Natural killer cell (primary cell): Measurements from ENCODE around the gene PDHX. TPM values are rescaled to one million over a fixed set of nuclear protein-coding genes. Genes with fewer than 3 reads are reported as not detected.

Source experiments
- ATAC-seq, 3 donors: fragments of 150-1000 bp in 2 of 3; fragments of 200-7000 bp in 1 of 3; cut with Tn5 transposase; 1 replicate in 1 of 3; 2 replicates in 2 of 3; pipeline ENCODE4 v1.10.0; 2021; ENCODE audit warnings: mild to moderate bottlenecking in 2 of 3, moderate library complexity in 2 of 3
- DNase-seq, 2 donors: peaks; one replicate each; pipeline versions ENCODE4 v3.0.0 to v3.0.0-alpha.2; 2013 to 2021; ENCODE audit warnings: mixed read lengths in 1 of 2
- H3K27ac ChIP-seq: one replicate; pipeline ENCODE4 v1.5.1; 2013; ENCODE audit warnings: mild to moderate bottlenecking, low read length
- H3K27me3 ChIP-seq: one replicate; pipeline ENCODE4 v1.6.1; 2013; ENCODE audit warnings: low read length; ENCODE audit not compliant: control insufficient read depth, insufficient read depth
- H3K36me3 ChIP-seq: one replicate; pipeline ENCODE4 v1.6.1; 2013; ENCODE audit warnings: low read length; ENCODE audit not compliant: control insufficient read depth, insufficient read depth
- H3K4me1 ChIP-seq: one replicate; pipeline ENCODE4 v1.6.1; 2013; ENCODE audit warnings: low read length; ENCODE audit not compliant: control insufficient read depth, insufficient read depth
- H3K4me3 ChIP-seq: one replicate; pipeline ENCODE4 v1.5.1; 2013; ENCODE audit warnings: low read length
- H3K9me3 ChIP-seq: one replicate; pipeline ENCODE4 v1.6.1; 2013; ENCODE audit warnings: low read length; ENCODE audit not compliant: control insufficient read depth, insufficient read depth
- H3K27ac Mint-ChIP-seq, 2 donors: one replicate each; pipeline ENCODE4 v1.8.0; 2022; ENCODE audit warnings: mild to moderate bottlenecking in 2 of 2, mixed read lengths in 2 of 2, moderate library complexity in 1 of 2
- H3K27me3 Mint-ChIP-seq, 2 donors: one replicate each; pipeline ENCODE4 v1.8.0; 2022; ENCODE audit warnings: low read depth in 2 of 2, mixed read lengths in 2 of 2
- H3K36me3 Mint-ChIP-seq: one replicate; pipeline ENCODE4 v1.8.0; 2022; ENCODE audit warnings: mixed read lengths
- H3K4me1 Mint-ChIP-seq, 2 donors: one replicate each; pipeline ENCODE4 v1.8.0; 2022; ENCODE audit warnings: mixed read lengths in 2 of 2
- H3K4me3 Mint-ChIP-seq: one replicate; pipeline ENCODE4 v1.8.0; 2022; ENCODE audit warnings: mild to moderate bottlenecking, moderate library complexity, mixed read lengths
- H3K9me3 Mint-ChIP-seq, 2 donors: one replicate each; pipeline ENCODE4 v1.8.0; 2022; ENCODE audit warnings: mixed read lengths in 2 of 2
- CTCF ChIP-seq: fragments of 200-600 bp; IDR thresholded peaks from one replicate; pipeline ENCODE4 v1.8.0; 2022; ENCODE audit warnings: antibody characterized with exemption
- WGBS: methylation state at CpG from one replicate; pipeline ENCODE4 v1.1.7; 2013; ENCODE audit warnings: missing lambda C conversion rate; ENCODE audit not compliant: insufficient coverage; 5-methylcytosine and 5-hydroxymethylcytosine counted together
- intact Hi-C: fragments of 100-400 bp; cut with micrococcal nuclease; formaldehyde crosslinking; loops from one replicate; pipeline ENCODE4 v1.14.2; 2022
- total RNA-seq, 4 donors: library from RNA; stranded (reverse); fragments of 120-200 nt in 1 of 4; gene quantifications; one replicate each; pipeline versions ENCODE4 v1.2.3 to v1.2.4, GENCODE V29; 2013 to 2022

Gene PDHX
- total RNA-seq, 3 donors from 2014 or later (not counting 1 experiment from before 2014, with no cell fraction given), result 18.3 to 27.1 (median 20.9) TPM

- Histone ChIP-seq H3K4me3 (no peak overlapping the region), H3K4me1 (no peaks in the 10 kb centered on the region), H3K27ac (no peak overlapping the region), H3K27me3 (no peaks in the 10 kb centered on the region), H3K9me3 (peaks cover 38% of the 10 kb centered on the region), H3K36me3 (no peaks in the 10 kb centered on the region)
- TF ChIP-seq CTCF, result no peak
- 99% methylated on average over 4 of the region's 5 CpGs for WGBS
- H3K36me3 Mint-ChIP-seq, result peaks cover 7% of the 10 kb centered on the region
- intact Hi-C loops, result loop anchor here (2.0 kb wide), 1 partner anchor 313 kb away; no protein-coding TSS in a partner anchor
- H3K4me1 Mint-ChIP-seq, result peaks cover 4 to 5% of the 10 kb centered on the region in 2 donors
- no peak overlapping the region for H3K4me3 Mint-ChIP-seq
- H3K9me3 Mint-ChIP-seq, result peaks cover 3 to 9% of the 10 kb centered on the region in 2 donors
- DNase-seq (no peak), ATAC-seq (no peak)
- H3K27ac Mint-ChIP-seq, result no peak overlapping the region
- no peaks in the 10 kb centered on the region for H3K27me3 Mint-ChIP-seq
Measured at GRCh38 chr11:34899633-34900016, 16.8 kb upstream of the PDHX start.

GRCh38 chr11:34904421-34904955 lies 11.9 kb upstream of the PDHX start:
- Mint-ChIP-seq H3K9me3 (peaks cover 0 to 3% of the 10 kb centered on the region in 2 donors), H3K4me3 (no peak overlapping the region), H3K4me1 (peaks cover 10 to 12% of the 10 kb centered on the region in 2 donors), H3K27me3 (no peaks in the 10 kb centered on the region), H3K36me3 (peaks cover 7% of the 10 kb centered on the region), H3K27ac (no peak overlapping the region)
- ATAC-seq (no peak), DNase-seq (no peak)
- H3K36me3 ChIP-seq, result no peaks in the 10 kb centered on the region
- H3K9me3 ChIP-seq, result peaks cover 20% of the 10 kb centered on the region
- intact Hi-C loops, result no loop called here
- WGBS, result 96% methylated on average over 2 of the region's 3 CpGs
- no peak for TF ChIP-seq CTCF
- no peaks in the 10 kb centered on the region for H3K4me1 ChIP-seq
- no peaks in the 10 kb centered on the region for H3K27me3 ChIP-seq
- no peak overlapping the region for H3K4me3 ChIP-seq
- no peak overlapping the region for H3K27ac ChIP-seq

- 95% methylated on average over 4 of the region's 7 CpGs for WGBS
- no peaks in the 10 kb centered on the region for H3K36me3 ChIP-seq
- Mint-ChIP-seq H3K4me1 (peaks cover 10 to 12% of the 10 kb centered on the region in 2 donors), H3K9me3 (no peaks in the 10 kb centered on the region), H3K27me3 (no peaks in the 10 kb centered on the region), H3K27ac (no peak overlapping the region), H3K36me3 (peaks cover under 1% of the 10 kb centered on the region), H3K4me3 (no peak overlapping the region)
- peaks cover 9% of the 10 kb centered on the region for H3K9me3 ChIP-seq
- no peak for DNase-seq
- no peaks in the 10 kb centered on the region for H3K4me1 ChIP-seq
- H3K27me3 ChIP-seq, result no peaks in the 10 kb centered on the region
- no peak for ATAC-seq
- H3K4me3 ChIP-seq, result no peak overlapping the region
- no peak overlapping the region for H3K27ac ChIP-seq
- intact Hi-C loops, result no loop called here
- no peak for TF ChIP-seq CTCF
Measured at GRCh38 chr11:34905666-34906065, 10.8 kb upstream of the PDHX start.

- intact Hi-C loops, result no loop called here
- no peak overlapping the region for H3K27ac ChIP-seq
- no peak overlapping the region for H3K27ac Mint-ChIP-seq
- no peaks in the 10 kb centered on the region for H3K4me1 ChIP-seq
- WGBS, result 78% methylated on average over 3 of the region's 3 CpGs
- H3K4me3 Mint-ChIP-seq, result no peak overlapping the region
- DNase-seq (no peak), ATAC-seq (no peak)
- H3K36me3 ChIP-seq, result no peaks in the 10 kb centered on the region
- H3K9me3 Mint-ChIP-seq, result no peaks in the 10 kb centered on the region
- no peaks in the 10 kb centered on the region for H3K9me3 ChIP-seq
- no peaks in the 10 kb centered on the region for H3K36me3 Mint-ChIP-seq
- H3K4me1 Mint-ChIP-seq, result peaks cover 10 to 12% of the 10 kb centered on the region in 2 donors
- H3K27me3 Mint-ChIP-seq, result no peaks in the 10 kb centered on the region
- H3K27me3 ChIP-seq, result no peaks in the 10 kb centered on the region
- TF ChIP-seq CTCF, result no peak
- no peak overlapping the region for H3K4me3 ChIP-seq
Measured at GRCh38 chr11:34907934-34908593, 8.4 kb upstream of the PDHX start.
